Heart left ventricle (tissue), 16 donors: ENCODE results near the gene RNGTT. TPM values are rescaled to one million over a fixed set of nuclear protein-coding genes. Genes with fewer than 3 reads are reported as not detected.
"Not testable (repeated sequence)": the region's sequence is repeated elsewhere in the genome, so short reads cannot be mapped to it uniquely, and the experiment has no call there.

ENCODE experiments used
- ATAC-seq, 4 donors: fragments of 200-7000 bp; cut with Tn5 transposase; one replicate each; pipeline ENCODE4 v1.9.1; 2020 to 2022; ENCODE audit warnings: moderate library complexity in 4 of 4, mild to moderate bottlenecking in 3 of 4, moderate number of reproducible peaks in 1 of 4
- DNase-seq, 5 donors: peaks; one replicate each; pipeline ENCODE4 v3.0.0-alpha.2; 2020
- H3K27ac ChIP-seq, 12 donors: fragments of 200-600 bp; sonication (generic) in 4 of 12; one replicate each; pipeline versions ENCODE4 v1.5.0 to v1.8.0; 2016 to 2022; ENCODE audit warnings: mild to moderate bottlenecking in 2 of 12
- H3K27me3 ChIP-seq, 9 donors: fragments of 200-600 bp; sonication (generic) in 2 of 9; one replicate each; pipeline versions ENCODE4 v1.5.1 to v1.8.0; 2016 to 2022; ENCODE audit warnings: mild to moderate bottlenecking in 3 of 9
- H3K36me3 ChIP-seq, 9 donors: fragments of 200-600 bp; sonication (generic) in 2 of 9; one replicate each; pipeline versions ENCODE4 v1.5.0 to v1.8.0; 2018 to 2022; ENCODE audit warnings: mild to moderate bottlenecking in 2 of 9
- H3K4me1 ChIP-seq, 12 donors: fragments of 200-600 bp; sonication (generic) in 4 of 12; one replicate each; pipeline versions ENCODE4 v1.5.0 to v1.8.0; 2016 to 2022; ENCODE audit warnings: mild to moderate bottlenecking in 3 of 12
- H3K4me3 ChIP-seq, 12 donors: fragments of 200-600 bp; sonication (generic) in 4 of 12; one replicate each; pipeline versions ENCODE4 v1.5.0 to v1.8.0; 2017 to 2022; ENCODE audit warnings: mild to moderate bottlenecking in 9 of 12, moderate library complexity in 4 of 12
- H3K9me3 ChIP-seq, 12 donors: fragments of 200-600 bp; sonication (generic) in 4 of 12; one replicate each; pipeline versions ENCODE4 v1.5.0 to v1.8.0; 2016 to 2022; ENCODE audit warnings: mild to moderate bottlenecking in 1 of 12
- CTCF ChIP-seq, 12 donors: fragments of 200-600 bp; sonication (generic) in 4 of 12; IDR thresholded peaks; one replicate each; pipeline versions ENCODE4 v1.5.0 to v1.8.0; 2018 to 2022; ENCODE audit warnings: antibody characterized with exemption in 12 of 12, mild to moderate bottlenecking in 5 of 12
- POLR2A ChIP-seq, 2 donors: fragments of 450-650 bp; IDR thresholded peaks; one replicate each; pipeline ENCODE4 v1.6.1; 2017; ENCODE audit warnings: antibody characterized with exemption in 2 of 2, mild to moderate bottlenecking in 2 of 2, moderate library complexity in 2 of 2
- WGBS, 4 donors: extraction: QIAGEN DNeasy Blood & Tissue Kit in 2 of 4; methylation state at CpG; one replicate each; pipeline versions ENCODE4 v1.1.5 to v1.1.7; 2013 to 2018; 5-methylcytosine and 5-hydroxymethylcytosine counted together
- intact Hi-C, 10 donors: fragments of 100-400 bp; cut with DNase I; formaldehyde crosslinking; loops; one replicate each; pipeline versions ENCODE4 v1.11.1 to v1.14.2; 2022
- polyA plus RNA-seq, 2 donors: library from polyadenylated mRNA; stranded (reverse); fragments of 200-250 nt; gene quantifications; one replicate each; pipeline ENCODE4 v1.2.3, GENCODE V29; 2013
- total RNA-seq, 9 donors: library from RNA; depleted of rRNA in 2 of 9; stranded (reverse); fragments of >200 nt in 2 of 9; fragmentation: NEBNext Ultra II Directional in 3 of 9; extraction: Animal tissue kit (Norgen Biotek cat#: 25700) in 3 of 9; gene quantifications; one replicate each; pipeline versions ENCODE4 v1.1.0 to v1.2.4, GENCODE V29; 2016 to 2023
- donor health status: ischemic (EF 13 %, LVEDD 7.1; RV severe dilation, severe dysfunction).
- donor health status: healthy with polysubstance abuse.
- donor health status: DM: no; HTN: yes; CAD: no.
- donor health status: DM: no; HTN: no; CAD: no.
- donor health status: ischemic (EF 25% LVEDD 6.9; RV normal size, moderate dysfunction).
- donor health status: ischemic (EF 25% LVEDD 5.7; RV mildly dilated, moderate dysfunction).
- donor health status: healthy.
- donor health status: DM: yes; HTN: yes; CAD: no.
- donor health status: ischemic (EF 35%, LVEDD 5.7; RV mildly dilated, moderate dysfunction).
- donor health status: nonischemic (EF 11% LVEDD 7.7; RV severe dilation, severe dysfunction).
- donor health status: DM: yes; HTN: yes; CAD: no.
- donor health status: PGD.
- donor health status: ischemic (EF 29% LVEDD 5.4; RV normal size, mild dysfunction).
- donor health status: nonischemic (EF 23%, LVEDD 6.1; RV moderate dilation, normal function).

The RNGTT gene
- total and polyA plus RNA-seq, 11 donors, result 2.6 to 11.6 (median 9.1) TPM

GRCh38 chr6:88983532-88983931, 20.1 kb upstream of the RNGTT start:
- DNase-seq (no peak), ATAC-seq (peak; percentile 51 to 82 (median 63))
- no peak overlapping the region for H3K27ac ChIP-seq
- no peaks in the 10 kb centered on the region for H3K27me3 ChIP-seq
- TF ChIP-seq POLR2A (IDR thresholded peaks at IDR 0.05) (no peak), CTCF (IDR thresholded peaks at IDR 0.05) (peak; percentile 32 to 62 (median 46))
- WGBS, 4 donors, result 68 to 79% (median 75%) methylated on average over 4 of the region's 4 CpGs
- peaks cover 0 to 10% (median 7%) of the 10 kb centered on the region in 12 donors for H3K4me1 ChIP-seq
- H3K36me3 ChIP-seq, result no peaks in the 10 kb centered on the region
- H3K9me3 ChIP-seq, result no peaks in the 10 kb centered on the region
- no peak overlapping the region for H3K4me3 ChIP-seq
- intact Hi-C loops, result loop anchor here (2.0 to 10.0 kb wide), 16 partner anchors 49 to 389 kb away; partner anchors contain the start of genes PNRC1 (in 5 of the 10) and SRSF12 (in 4 of the 10)

GRCh38 chr6:88983129-88983528, 19.7 kb upstream of the RNGTT start:
- peak overlapping the region in 2 of 12 donors; percentile 11 to 28 for H3K4me3 ChIP-seq
- intact Hi-C loops, result loop anchor here (2.0 to 10.0 kb wide), 16 partner anchors 49 to 389 kb away; partner anchors contain the start of genes PNRC1 (in 5 of the 10) and SRSF12 (in 4 of the 10)
- ATAC-seq, H3K27ac ChIP-seq, H3K36me3 ChIP-seq, H3K4me1 ChIP-seq, H3K27me3 ChIP-seq, H3K9me3 ChIP-seq, DNase-seq: not testable (repeated sequence)
- WGBS, 4 donors, result 88 to 93% (median 89%) methylated on average over 2 of the region's 2 CpGs

- DNase-seq (peak in 4 of 5 donors; percentile 36 to 43 (median 42)), ATAC-seq (peak; percentile 85 to 98 (median 92))
- peak overlapping the region in 2 of 12 donors; percentile 11 to 28 for H3K4me3 ChIP-seq
- peaks cover 0 to 10% (median 7%) of the 10 kb centered on the region in 12 donors for H3K4me1 ChIP-seq
- H3K27me3 ChIP-seq, result no peaks in the 10 kb centered on the region
- no peaks in the 10 kb centered on the region for H3K36me3 ChIP-seq
- WGBS, 4 donors, result 0 to 3% (median 0%) methylated on average over 2 of the region's 2 CpGs
- H3K9me3 ChIP-seq, result no peaks in the 10 kb centered on the region
- intact Hi-C loops, result loop anchor here (1.0 to 10.0 kb wide), 19 partner anchors 50 to 390 kb away; partner anchors contain the start of genes PNRC1 (in 5 of the 10) and SRSF12 (in 4 of the 10)
- H3K27ac ChIP-seq, result no peak overlapping the region
- TF ChIP-seq POLR2A (IDR thresholded peaks at IDR 0.05), result no peak
- TF ChIP-seq CTCF (IDR thresholded peaks at IDR 0.05), result peak; percentile 58 to 87 (median 76)
These were observed 19.3 kb upstream of the RNGTT start for GRCh38 chr6:88982720-88983119.

- Histone ChIP-seq H3K27ac (no peak overlapping the region), H3K4me1 (no peaks in the 10 kb centered on the region), H3K27me3 (no peaks in the 10 kb centered on the region), H3K9me3 (no peaks in the 10 kb centered on the region), H3K4me3 (no peak overlapping the region), H3K36me3 (no peaks in the 10 kb centered on the region)
- 68 to 76% (median 71%) methylated on average over 3 of the region's 3 CpGs for WGBS, 4 donors
- DNase-seq (no peak), ATAC-seq (no peak)
- intact Hi-C loops, result no loop called here
- TF ChIP-seq POLR2A (IDR thresholded peaks at IDR 0.05), result no peak
- TF ChIP-seq CTCF (IDR thresholded peaks at IDR 0.05), result no peak
These were observed 12.0 kb upstream of the RNGTT start for GRCh38 chr6:88975369-88975768.
